Muscle layer of colon (tissue), 2 donors: ENCODE results near the gene KCTD14.
A peak's percentile ranks its signal among the peaks of the same experiment; 100 is the strongest.
"Not testable (repeated sequence)": the region's sequence is repeated elsewhere in the genome, so short reads cannot be mapped to it uniquely, and the experiment has no call there.

Experiments
- H3K27ac ChIP-seq: one replicate; pipeline ENCODE4 v1.7.0; 2013; ENCODE audit warnings: low read depth, mild to moderate bottlenecking, low read length, moderate library complexity
- H3K27me3 ChIP-seq, 2 donors: one replicate each; pipeline ENCODE4 v1.7.0; 2013; ENCODE audit warnings: low read length in 2 of 2, mild to moderate bottlenecking in 2 of 2; ENCODE audit not compliant: insufficient read depth in 2 of 2, control insufficient read depth in 1 of 2
- H3K36me3 ChIP-seq: one replicate; pipeline ENCODE4 v1.7.0; 2013; ENCODE audit warnings: mild to moderate bottlenecking, low read length; ENCODE audit not compliant: insufficient read depth
- H3K4me1 ChIP-seq: one replicate; pipeline ENCODE4 v1.7.0; 2013; ENCODE audit warnings: mild to moderate bottlenecking, low read length; ENCODE audit not compliant: insufficient read depth
- H3K4me3 ChIP-seq, 2 donors: one replicate each; pipeline ENCODE4 v1.7.0; 2013; ENCODE audit warnings: low read length in 2 of 2, low read depth in 1 of 2, mild to moderate bottlenecking in 1 of 2, moderate library complexity in 1 of 2
- H3K9ac ChIP-seq: one replicate; pipeline ENCODE4 v1.7.0; 2013; ENCODE audit warnings: low read length
- H3K9me3 ChIP-seq: one replicate; pipeline ENCODE4 v1.7.0; 2013; ENCODE audit warnings: mild to moderate bottlenecking, low read length
- donor health status: abdominal sarcoma.
- donor health status: Adenocarcinoma of cecum.

Gene KCTD14

DNA sequence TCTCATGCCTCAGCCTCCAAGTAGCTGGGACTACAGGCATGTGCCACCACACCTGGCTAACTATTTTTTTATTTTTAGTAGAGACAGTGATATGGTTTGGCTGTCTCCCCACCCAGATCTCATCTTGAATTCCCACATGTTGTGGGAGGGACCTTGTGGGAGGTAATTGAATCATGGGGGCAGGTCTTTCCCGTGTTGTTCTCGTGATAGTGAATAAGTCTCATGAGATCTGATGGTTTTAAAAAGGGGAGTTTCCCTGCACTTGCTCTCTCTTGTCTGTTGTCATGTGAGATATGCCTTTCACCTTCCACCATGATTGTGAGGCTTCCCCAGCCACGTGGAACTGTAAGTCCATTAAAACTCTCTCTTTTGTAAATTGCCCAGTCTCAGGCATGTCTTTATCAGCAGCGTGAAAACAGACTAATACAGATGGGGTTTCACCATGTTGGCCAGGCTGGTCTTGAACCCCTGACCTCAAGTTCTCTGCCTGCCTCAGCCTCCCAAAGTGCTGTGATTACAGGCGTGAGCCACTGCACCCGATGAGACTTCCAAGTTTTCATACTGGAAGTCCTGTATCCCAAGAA, 8.0 kb downstream of the KCTD14 start:
- H3K36me3 ChIP-seq, H3K27me3 ChIP-seq, H3K9me3 ChIP-seq, H3K4me3 ChIP-seq, H3K4me1 ChIP-seq, H3K9ac ChIP-seq, H3K27ac ChIP-seq: not testable (repeated sequence)

DNA sequence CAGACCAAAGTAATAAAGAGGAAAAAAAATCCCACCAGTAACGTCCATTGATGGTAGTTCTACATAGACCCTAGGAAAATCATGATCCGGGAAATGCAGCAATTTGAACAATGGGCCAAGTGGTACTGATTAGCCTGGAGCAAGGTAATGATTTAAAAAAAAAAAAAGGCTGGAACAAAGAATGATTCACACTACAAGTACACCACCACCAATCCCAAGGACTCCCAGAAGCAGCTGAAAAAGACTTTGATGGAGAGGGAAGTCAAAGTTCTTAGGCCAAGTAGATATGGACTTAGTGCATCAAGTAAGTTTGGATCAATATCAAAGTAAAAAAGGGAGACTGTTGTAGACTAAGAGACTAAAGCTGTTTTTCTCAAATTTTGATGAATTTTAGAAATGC, 11.8 kb downstream of the KCTD14 start:
- no peaks in the 10 kb centered on the region for H3K27me3 ChIP-seq
- H3K9me3 ChIP-seq: no peaks in the 10 kb centered on the region
- no peak overlapping the region for H3K9ac ChIP-seq
- H3K4me3 ChIP-seq: no peak overlapping the region
- no peaks in the 10 kb centered on the region for H3K4me1 ChIP-seq
- no peak overlapping the region for H3K27ac ChIP-seq
- no peaks in the 10 kb centered on the region for H3K36me3 ChIP-seq

DNA sequence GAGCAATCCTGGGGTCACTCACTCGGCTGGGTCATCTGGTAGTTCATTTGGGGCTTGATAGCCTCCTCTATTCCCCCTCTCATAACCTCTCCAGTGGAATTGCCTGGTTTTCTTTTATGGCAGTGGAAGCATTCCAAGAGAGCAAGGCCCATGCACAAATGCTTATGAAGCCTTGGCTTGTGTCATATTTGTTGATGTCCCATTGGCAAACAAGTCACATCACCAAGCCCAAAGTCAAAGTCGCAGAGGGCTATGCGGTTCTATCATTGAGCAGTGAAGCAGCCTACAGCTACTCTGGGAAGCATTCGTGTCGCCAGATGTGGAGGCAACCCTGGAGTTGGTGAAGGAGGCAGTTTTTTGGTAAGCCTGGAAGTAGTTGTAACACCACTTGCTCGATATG, 12.3 kb downstream of the KCTD14 start:
- Histone ChIP-seq H3K4me1 (no peaks in the 10 kb centered on the region), H3K27ac (no peak overlapping the region), H3K36me3 (no peaks in the 10 kb centered on the region), H3K9ac (no peak overlapping the region), H3K27me3 (no peaks in the 10 kb centered on the region), H3K9me3 (no peaks in the 10 kb centered on the region), H3K4me3 (no peak overlapping the region)

DNA sequence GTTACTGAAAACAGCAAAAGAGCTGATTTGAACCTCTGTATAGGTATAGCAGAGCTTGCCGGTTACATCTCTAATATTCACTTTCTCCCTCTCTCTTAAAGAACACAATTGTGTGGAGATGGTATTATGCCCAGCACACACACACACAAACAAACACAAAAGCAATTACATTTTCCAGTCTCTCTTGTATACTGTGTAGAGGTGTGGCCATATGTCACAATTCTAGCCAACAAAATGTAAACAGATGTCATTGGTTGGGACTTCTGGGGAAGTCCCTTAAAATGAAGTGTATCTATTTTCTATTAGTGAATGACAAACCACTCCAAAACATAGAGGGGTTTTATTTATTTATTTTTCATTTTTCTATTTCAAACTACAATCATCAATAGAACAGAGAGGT, 12.8 kb downstream of the KCTD14 start:
- Histone ChIP-seq H3K27ac (no peak overlapping the region), H3K36me3 (no peaks in the 10 kb centered on the region), H3K9me3 (no peaks in the 10 kb centered on the region), H3K4me3 (no peak overlapping the region), H3K27me3 (no peaks in the 10 kb centered on the region), H3K4me1 (no peaks in the 10 kb centered on the region), H3K9ac (no peak overlapping the region)

DNA sequence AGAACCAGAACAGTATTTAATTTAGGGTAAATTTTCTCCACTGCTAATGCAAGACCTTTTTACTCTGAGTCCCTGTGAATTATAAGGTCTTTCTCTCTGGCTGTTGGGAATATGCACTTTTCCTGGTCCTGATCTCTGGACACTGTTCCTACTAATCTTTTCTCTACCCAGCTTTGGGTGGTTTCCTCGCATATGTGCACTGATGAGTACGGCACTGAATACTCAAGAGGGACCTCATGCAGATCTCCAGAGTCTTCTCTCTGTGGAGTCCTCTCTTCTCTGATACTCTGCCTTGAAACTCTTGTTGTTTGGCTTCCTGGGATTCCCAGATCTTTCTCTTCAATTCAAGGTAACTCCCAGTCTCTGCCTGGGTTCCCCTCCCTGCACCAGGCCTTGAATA, 14.0 kb downstream of the KCTD14 start:
- no peaks in the 10 kb centered on the region for H3K4me1 ChIP-seq
- no peaks in the 10 kb centered on the region for H3K36me3 ChIP-seq
- H3K4me3 ChIP-seq: no peak overlapping the region
- no peaks in the 10 kb centered on the region for H3K9me3 ChIP-seq
- H3K27ac ChIP-seq: no peak overlapping the region
- H3K27me3 ChIP-seq: no peaks in the 10 kb centered on the region
- H3K9ac ChIP-seq: no peak overlapping the region

DNA sequence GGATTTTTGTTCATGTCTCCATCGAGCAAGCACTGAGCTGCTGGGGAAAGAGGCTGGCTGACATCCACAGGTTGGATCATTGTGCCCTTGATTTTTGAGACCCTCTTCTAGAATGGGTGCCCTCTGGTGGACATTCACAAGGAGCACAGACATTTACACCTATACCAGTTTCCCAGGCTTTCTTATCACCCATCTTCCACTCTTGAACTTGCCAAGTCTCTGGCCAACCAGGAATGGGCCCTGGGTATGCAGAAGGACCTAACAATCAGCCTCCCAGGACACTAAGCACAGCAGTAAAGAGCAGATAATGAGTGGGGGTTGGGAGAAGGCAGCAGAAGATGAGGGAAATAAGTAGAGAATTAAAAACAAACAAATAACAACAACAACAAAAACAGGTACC, 22.9 kb downstream of the KCTD14 start:
- no peak overlapping the region for H3K27ac ChIP-seq
- no peak overlapping the region for H3K9ac ChIP-seq
- no peaks in the 10 kb centered on the region for H3K27me3 ChIP-seq
- no peaks in the 10 kb centered on the region for H3K9me3 ChIP-seq
- no peaks in the 10 kb centered on the region for H3K36me3 ChIP-seq
- H3K4me1 ChIP-seq: peaks cover 4% of the 10 kb centered on the region
- H3K4me3 ChIP-seq: no peak overlapping the region

DNA sequence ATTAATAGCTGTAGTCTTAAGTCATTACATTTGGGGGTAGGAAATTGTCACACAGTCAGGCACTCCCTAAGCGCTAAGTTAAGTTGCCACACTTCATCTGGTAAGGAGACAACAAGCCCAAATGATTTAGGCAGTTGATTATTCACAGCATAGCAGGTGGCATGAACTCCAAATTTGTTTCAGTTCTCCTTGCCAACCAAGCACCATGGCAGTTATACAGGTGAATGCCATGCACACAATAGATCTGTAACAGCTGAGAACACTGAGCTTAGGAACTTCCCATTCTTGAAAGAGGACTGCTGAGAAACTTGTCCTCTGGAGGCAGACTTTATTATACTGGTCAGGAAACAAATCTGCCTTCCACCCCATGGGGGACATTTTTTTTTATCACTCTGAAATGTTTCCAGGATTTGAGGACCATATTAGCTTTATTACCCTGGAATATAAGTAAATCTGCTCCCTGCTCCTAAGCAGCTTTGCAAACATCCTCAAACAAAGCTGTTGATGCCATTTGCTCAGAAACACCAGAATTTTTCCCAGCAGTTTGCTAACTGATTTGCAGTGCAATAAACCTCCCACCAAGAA, 23.5 kb downstream of the KCTD14 start:
- Histone ChIP-seq H3K9ac (no peak overlapping the region), H3K27ac (no peak overlapping the region), H3K4me3 (no peak overlapping the region), H3K4me1 (peaks cover 6% of the 10 kb centered on the region), H3K36me3 (no peaks in the 10 kb centered on the region), H3K27me3 (no peaks in the 10 kb centered on the region), H3K9me3 (no peaks in the 10 kb centered on the region)

DNA sequence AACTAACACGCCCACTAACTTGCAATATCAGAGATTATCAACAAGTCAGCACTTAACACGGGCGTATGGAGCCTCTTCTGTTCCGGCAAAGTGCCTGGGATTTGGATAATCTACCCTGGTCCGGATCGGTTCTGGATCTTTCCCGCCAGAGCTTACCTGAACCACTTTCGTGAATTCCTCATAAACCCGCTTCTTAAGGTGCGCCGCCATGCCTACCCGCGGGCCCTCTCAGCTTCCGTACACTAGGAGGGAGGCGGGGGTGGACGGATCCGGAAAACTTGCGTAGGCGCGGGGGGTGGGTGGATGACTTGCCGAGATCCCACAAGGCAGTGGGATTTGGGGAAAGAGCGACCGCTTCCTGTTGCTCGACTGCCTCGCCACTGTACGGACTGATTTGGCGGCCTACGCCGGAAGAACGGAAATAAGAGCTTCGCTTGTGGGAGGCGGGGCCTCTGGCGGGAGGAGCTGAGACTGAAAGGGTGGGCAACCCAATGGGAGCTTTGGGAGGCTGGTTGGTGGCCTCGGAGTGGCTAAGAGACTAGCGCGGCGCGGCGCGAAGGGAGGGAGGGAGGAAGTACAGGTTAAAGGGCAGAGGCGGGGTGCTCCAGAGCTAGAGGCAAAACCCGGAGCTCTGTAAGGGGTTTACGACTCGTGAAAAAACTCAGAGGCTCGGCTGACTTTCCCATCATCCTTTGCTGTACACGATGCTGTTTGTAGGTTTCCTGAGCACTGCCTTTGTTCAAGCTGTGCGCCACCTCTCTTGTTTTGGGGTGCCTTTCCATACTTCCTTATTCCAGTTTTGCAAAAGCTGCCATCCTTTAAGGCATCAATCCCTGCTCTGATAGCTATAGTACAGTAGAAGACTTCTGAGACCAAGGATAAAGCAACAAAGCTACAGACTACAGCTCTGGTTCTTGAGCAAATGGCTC, 28.4 kb downstream of the KCTD14 start, which contains the start of gene INTS4:
TSS of gene INTS4 (minus strand) at position 235 of the 929 bp plus-strand sequence. CDS start at position 210, 25 bp downstream.
- Histone ChIP-seq H3K27ac (peak within 1 kb of the TSS; percentile 97), H3K27me3 (no peaks in the 10 kb centered on the region), H3K4me1 (peaks cover 21% of the 10 kb centered on the region), H3K36me3 (peaks cover 6% of the 10 kb centered on the region), H3K9ac (peak within 1 kb of the TSS; percentile 83), H3K9me3 (no peaks in the 10 kb centered on the region), H3K4me3 (peak within 1 kb of the TSS; percentile 83 to 86)

DNA sequence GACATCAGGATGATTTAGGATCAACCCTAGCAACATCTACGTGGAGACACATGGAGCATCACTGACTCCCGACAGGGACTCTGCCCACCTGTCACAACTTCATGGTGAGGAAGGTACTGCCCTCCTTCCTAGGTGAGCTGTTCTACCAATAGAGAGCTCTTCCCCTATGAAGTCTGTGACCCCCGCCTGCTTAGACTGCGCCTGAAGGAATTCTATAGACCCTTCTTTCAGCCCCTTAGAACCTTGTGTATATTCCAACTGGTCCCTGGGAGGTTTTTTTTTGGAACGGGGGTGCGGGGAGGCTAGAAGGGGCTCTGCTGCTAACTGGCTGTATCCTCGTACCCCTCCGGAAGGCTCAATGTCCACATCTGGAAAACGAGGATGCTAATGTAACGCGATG, 29.2 kb downstream of the KCTD14 start:
- Histone ChIP-seq H3K9ac (peak overlapping the region; percentile 83), H3K9me3 (no peaks in the 10 kb centered on the region), H3K4me1 (peaks cover 21% of the 10 kb centered on the region), H3K27ac (peak overlapping the region; percentile 45), H3K36me3 (peaks cover 6% of the 10 kb centered on the region), H3K27me3 (no peaks in the 10 kb centered on the region), H3K4me3 (peak overlapping the region; percentile 83 to 86)

DNA sequence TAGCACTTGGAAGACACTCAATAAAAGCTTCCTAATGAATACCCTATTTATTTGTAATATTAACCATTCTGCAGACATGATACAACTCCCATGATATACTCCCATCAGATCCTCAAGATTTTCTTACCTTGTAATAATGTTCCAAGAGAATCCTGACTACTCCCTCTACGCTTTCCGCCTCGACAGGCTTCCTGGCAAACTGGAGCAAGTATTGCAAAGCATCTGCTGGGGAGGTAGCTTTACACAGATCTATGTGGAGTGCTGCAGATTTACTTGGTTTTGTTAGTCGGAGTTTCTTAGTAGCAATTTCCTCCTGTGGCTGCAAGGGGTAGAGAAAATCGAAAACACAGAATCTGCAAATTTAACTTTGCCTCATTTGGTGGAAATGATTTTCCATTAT, 32.1 kb downstream of the KCTD14 start:
- Histone ChIP-seq H3K36me3 (peaks cover 17% of the 10 kb centered on the region), H3K4me3 (no peak overlapping the region), H3K9me3 (no peaks in the 10 kb centered on the region), H3K27me3 (no peaks in the 10 kb centered on the region), H3K4me1 (peaks cover 21% of the 10 kb centered on the region), H3K9ac (no peak overlapping the region), H3K27ac (no peak overlapping the region)

DNA sequence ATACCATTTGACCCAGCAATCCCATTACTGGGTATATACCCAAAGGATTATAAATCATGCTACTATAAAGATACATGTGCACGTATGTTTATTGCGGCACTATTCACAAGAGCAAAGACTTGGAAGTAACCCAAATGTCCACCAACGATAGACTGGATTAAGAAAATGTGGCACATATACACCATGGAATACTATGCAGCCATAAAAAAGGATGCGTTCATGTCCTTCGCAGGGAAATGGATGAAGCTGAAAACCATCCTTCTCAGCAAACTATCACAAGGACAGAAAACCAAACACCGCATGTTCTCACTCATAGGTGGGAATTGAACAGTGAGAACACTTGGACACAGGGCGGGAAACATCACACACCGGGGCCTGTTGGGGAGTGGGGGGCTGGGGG, 36.6 kb downstream of the KCTD14 start:
- H3K4me1 ChIP-seq, H3K9me3 ChIP-seq, H3K27ac ChIP-seq, H3K27me3 ChIP-seq, H3K4me3 ChIP-seq, H3K9ac ChIP-seq: not testable (repeated sequence)
- peaks cover 23% of the 10 kb centered on the region for H3K36me3 ChIP-seq
